Muscle of leg (tissue), 11 donors: ENCODE results near the gene TMEM187. TPM values are rescaled to one million over a fixed set of nuclear protein-coding genes. Genes with fewer than 3 reads are reported as not detected.

Source experiments
- DNase-seq: peaks from one replicate; pipeline ENCODE4 v3.0.0; 2013
- H3K27ac ChIP-seq: one replicate; pipeline ENCODE4 v1.5.1; 2013; ENCODE audit warnings: mild to moderate bottlenecking, low read length, control low read depth
- H3K27me3 ChIP-seq: one replicate; pipeline ENCODE4 v1.6.1; 2013; ENCODE audit warnings: low read length; ENCODE audit not compliant: control insufficient read depth, insufficient read depth
- H3K36me3 ChIP-seq: one replicate; pipeline ENCODE4 v1.6.1; 2013; ENCODE audit warnings: low read length; ENCODE audit not compliant: control insufficient read depth, insufficient read depth
- H3K4me1 ChIP-seq: one replicate; pipeline ENCODE4 v1.6.1; 2013; ENCODE audit warnings: low read length; ENCODE audit not compliant: control insufficient read depth, insufficient read depth
- H3K4me3 ChIP-seq: one replicate; pipeline ENCODE4 v1.5.1; 2013; ENCODE audit warnings: low read length, control low read depth
- H3K9me3 ChIP-seq: replicated peaks from 2 replicates; pipeline ENCODE4 v1.6.1; 2013; ENCODE audit warnings: low read depth, low read length; ENCODE audit not compliant: control insufficient read depth
- WGBS: methylation state at CpG from one replicate; pipeline ENCODE4 v1.1.5; 2013; ENCODE audit warnings: missing lambda C conversion rate; ENCODE audit not compliant: insufficient coverage; 5-methylcytosine and 5-hydroxymethylcytosine counted together
- polyA plus RNA-seq, 8 donors: library from polyadenylated mRNA; unstranded; fragments of 120-200 nt; gene quantifications; one replicate each; pipeline versions ENCODE4 v1.2.1 to v1.2.3, GENCODE V29; 2013; ENCODE audit warnings: inconsistent platforms in 1 of 8, low replicate concordance in 1 of 8; ENCODE audit not compliant: insufficient read length in 8 of 8, insufficient read depth in 1 of 8
- total RNA-seq: library from RNA; stranded (reverse); fragments of 120-200 nt; gene quantifications from one replicate; pipeline ENCODE4 v1.2.4, GENCODE V29; 2013

Gene TMEM187
- total and polyA plus RNA-seq, 9 donors = 3.3 to 6.8 (median 5.3) TPM

- peaks cover 75% of the 10 kb centered on the region for H3K36me3 ChIP-seq
- H3K4me3 ChIP-seq = no peak overlapping the region
- no peak for DNase-seq
- H3K4me1 ChIP-seq = peaks cover 33% of the 10 kb centered on the region
- no peaks in the 10 kb centered on the region for H3K9me3 ChIP-seq
- H3K27ac ChIP-seq = no peak overlapping the region
- WGBS = 89% methylated on average over 11 of the region's 12 CpGs
- peaks cover 32% of the 10 kb centered on the region for H3K27me3 ChIP-seq
These were observed 9.0 kb upstream of the TMEM187 start for GRCh38 chrX:153963546-153963945.

- 89% methylated on average over 14 of the region's 14 CpGs for WGBS
- peaks cover 70% of the 10 kb centered on the region for H3K36me3 ChIP-seq
- H3K27me3 ChIP-seq = peaks cover 32% of the 10 kb centered on the region
- H3K4me1 ChIP-seq = peaks cover 39% of the 10 kb centered on the region
- no peak for DNase-seq
- no peak overlapping the region for H3K27ac ChIP-seq
- H3K4me3 ChIP-seq = no peak overlapping the region
- H3K9me3 ChIP-seq = no peaks in the 10 kb centered on the region
These were observed 8.4 kb upstream of the TMEM187 start for GRCh38 chrX:153964105-153964504.

- peaks cover 57% of the 10 kb centered on the region for H3K36me3 ChIP-seq
- no peak overlapping the region for H3K27ac ChIP-seq
- H3K9me3 ChIP-seq = no peaks in the 10 kb centered on the region
- no peak for DNase-seq
- H3K27me3 ChIP-seq = peaks cover 37% of the 10 kb centered on the region
- WGBS = 51% methylated on average over 2 of the region's 5 CpGs
- no peak overlapping the region for H3K4me3 ChIP-seq
- peaks cover 48% of the 10 kb centered on the region for H3K4me1 ChIP-seq
These were observed 7.1 kb upstream of the TMEM187 start for GRCh38 chrX:153965406-153965805.

GRCh38 chrX:153966283-153966688 lies 6.3 kb upstream of the TMEM187 start:
- peak overlapping the region; percentile 55 for H3K27ac ChIP-seq
- no peak overlapping the region for H3K4me3 ChIP-seq
- peaks cover 37% of the 10 kb centered on the region for H3K27me3 ChIP-seq
- WGBS = 61% methylated on average over 15 of the region's 15 CpGs
- H3K9me3 ChIP-seq = no peaks in the 10 kb centered on the region
- peaks cover 48% of the 10 kb centered on the region for H3K36me3 ChIP-seq
- H3K4me1 ChIP-seq = peaks cover 48% of the 10 kb centered on the region
- DNase-seq = peak; percentile 42

- peaks cover 41% of the 10 kb centered on the region for H3K36me3 ChIP-seq
- WGBS = 69% methylated on average over 13 of the region's 14 CpGs
- peaks cover 33% of the 10 kb centered on the region for H3K27me3 ChIP-seq
- peak overlapping the region; percentile 55 for H3K27ac ChIP-seq
- no peaks in the 10 kb centered on the region for H3K9me3 ChIP-seq
- no peak overlapping the region for H3K4me3 ChIP-seq
- DNase-seq = no peak
- peaks cover 48% of the 10 kb centered on the region for H3K4me1 ChIP-seq
These were observed 5.6 kb upstream of the TMEM187 start for GRCh38 chrX:153966841-153967535.

- Histone ChIP-seq H3K4me1 (peaks cover 48% of the 10 kb centered on the region), H3K4me3 (no peak overlapping the region), H3K27me3 (peaks cover 30% of the 10 kb centered on the region), H3K9me3 (no peaks in the 10 kb centered on the region), H3K36me3 (peaks cover 35% of the 10 kb centered on the region), H3K27ac (peak overlapping the region; percentile 73)
- no peak for DNase-seq
- 79% methylated on average over 12 of the region's 16 CpGs for WGBS
These were observed 4.9 kb upstream of the TMEM187 start for GRCh38 chrX:153967536-153968224.

GRCh38 chrX:153968255-153968654 lies 4.3 kb upstream of the TMEM187 start:
- Histone ChIP-seq H3K36me3 (peaks cover 29% of the 10 kb centered on the region), H3K27ac (peak overlapping the region; percentile 73), H3K4me1 (peaks cover 48% of the 10 kb centered on the region), H3K9me3 (no peaks in the 10 kb centered on the region), H3K27me3 (peaks cover 27% of the 10 kb centered on the region), H3K4me3 (peak overlapping the region; percentile 3)
- 77% methylated on average over 4 of the region's 9 CpGs for WGBS
- DNase-seq = no peak

GRCh38 chrX:153968754-153969124 lies 3.8 kb upstream of the TMEM187 start:
- DNase-seq = peak; percentile 63
- 53% methylated on average over 7 of the region's 12 CpGs for WGBS
- Histone ChIP-seq H3K4me1 (peaks cover 53% of the 10 kb centered on the region), H3K27me3 (peaks cover 27% of the 10 kb centered on the region), H3K27ac (peak overlapping the region; percentile 84), H3K36me3 (peaks cover 24% of the 10 kb centered on the region), H3K4me3 (peak overlapping the region; percentile 96), H3K9me3 (no peaks in the 10 kb centered on the region)

- peaks cover 18% of the 10 kb centered on the region for H3K36me3 ChIP-seq
- no peaks in the 10 kb centered on the region for H3K9me3 ChIP-seq
- H3K27ac ChIP-seq = peak overlapping the region; percentile 84
- H3K27me3 ChIP-seq = peaks cover 29% of the 10 kb centered on the region
- DNase-seq = peak; percentile 33
- peak overlapping the region; percentile 96 for H3K4me3 ChIP-seq
- 41% methylated on average over 19 of the region's 25 CpGs for WGBS
- peaks cover 59% of the 10 kb centered on the region for H3K4me1 ChIP-seq
These were observed 3.2 kb upstream of the TMEM187 start for GRCh38 chrX:153969125-153969903.

- Histone ChIP-seq H3K4me3 (peak overlapping the region; percentile 96), H3K4me1 (peaks cover 63% of the 10 kb centered on the region), H3K9me3 (no peaks in the 10 kb centered on the region), H3K27ac (peak overlapping the region; percentile 84), H3K36me3 (peaks cover 13% of the 10 kb centered on the region), H3K27me3 (peaks cover 30% of the 10 kb centered on the region)
- peak; percentile 77 for DNase-seq
- 20% methylated on average over 1 of the region's 26 CpGs for WGBS
These were observed 2.6 kb upstream of the TMEM187 start for GRCh38 chrX:153969904-153970356.
